KOPT-K1 (cell line): ENCODE data around the gene PDZD2.
A peak's percentile ranks its signal among the peaks of the same experiment; 100 is the strongest.
"Not testable (repeated sequence)": the region's sequence is repeated elsewhere in the genome, so short reads cannot be mapped to it uniquely, and the experiment has no call there.

Experiments used
- H3K27ac ChIP-seq: fragments of 200-600 bp; sonication (generic); 2 replicates; pipeline ENCODE4 v1.5.1; 2016; ENCODE audit warnings: antibody characterized with exemption, mild to moderate bottlenecking, low read depth, low read length; ENCODE audit not compliant: poor library complexity, severe bottlenecking
- H3K36me3 ChIP-seq: fragments of 200-600 bp; sonication (generic); 2 replicates; pipeline ENCODE4 v1.5.1; 2017; ENCODE audit warnings: antibody characterized with exemption, mild to moderate bottlenecking, low read length, moderate library complexity; ENCODE audit not compliant: insufficient read depth
- H3K9me3 ChIP-seq: fragments of 200-600 bp; sonication (generic); 2 replicates; pipeline ENCODE4 v1.5.1; 2017; ENCODE audit warnings: antibody characterized with exemption, low read length, mild to moderate bottlenecking; ENCODE audit not compliant: insufficient read depth, poor library complexity, severe bottlenecking

PDZD2 gene

GRCh38 chr5:32008746-32009145 lies 369.8 kb downstream of the PDZD2 start:
- no peaks in the 10 kb centered on the region for H3K9me3 ChIP-seq
- no peak overlapping the region for H3K27ac ChIP-seq
- H3K36me3 ChIP-seq, result no peaks in the 10 kb centered on the region

GRCh38 chr5:32013658-32014057 lies 374.7 kb downstream of the PDZD2 start:
- H3K36me3 ChIP-seq, result no peaks in the 10 kb centered on the region
- H3K27ac ChIP-seq, result no peak overlapping the region
- no peaks in the 10 kb centered on the region for H3K9me3 ChIP-seq

- Histone ChIP-seq H3K9me3 (no peaks in the 10 kb centered on the region), H3K27ac (no peak overlapping the region), H3K36me3 (no peaks in the 10 kb centered on the region)
Observed at GRCh38 chr5:32014096-32014745, 375.3 kb downstream of the PDZD2 start.

GRCh38 chr5:32015262-32015661 lies 376.3 kb downstream of the PDZD2 start:
- H3K27ac ChIP-seq, H3K36me3 ChIP-seq, H3K9me3 ChIP-seq: not testable (repeated sequence)

- no peak overlapping the region for H3K27ac ChIP-seq
- H3K9me3 ChIP-seq, result no peaks in the 10 kb centered on the region
- H3K36me3 ChIP-seq, result no peaks in the 10 kb centered on the region
Observed at GRCh38 chr5:32017692-32018367, 378.9 kb downstream of the PDZD2 start.

GRCh38 chr5:32018476-32019436 lies 379.8 kb downstream of the PDZD2 start:
- Histone ChIP-seq H3K9me3 (no peaks in the 10 kb centered on the region), H3K36me3 (no peaks in the 10 kb centered on the region), H3K27ac (no peak overlapping the region)

GRCh38 chr5:32020271-32020670 lies 381.3 kb downstream of the PDZD2 start:
- Histone ChIP-seq H3K27ac (peak overlapping the region; percentile 90), H3K9me3 (no peaks in the 10 kb centered on the region)

GRCh38 chr5:32020946-32021345 lies 382.0 kb downstream of the PDZD2 start:
- H3K9me3 ChIP-seq, result no peaks in the 10 kb centered on the region
- no peaks in the 10 kb centered on the region for H3K36me3 ChIP-seq
- peak overlapping the region; percentile 90 for H3K27ac ChIP-seq

More at GRCh38 chr5:32020271-32020670, 381.3 kb downstream of the PDZD2 start:
- H3K36me3 ChIP-seq, result no peaks in the 10 kb centered on the region

GRCh38 chr5:32021771-32022170 lies 382.8 kb downstream of the PDZD2 start:
- Histone ChIP-seq H3K27ac (no peak overlapping the region), H3K9me3 (no peaks in the 10 kb centered on the region), H3K36me3 (no peaks in the 10 kb centered on the region)

- Histone ChIP-seq H3K9me3 (no peaks in the 10 kb centered on the region), H3K36me3 (no peaks in the 10 kb centered on the region), H3K27ac (no peak overlapping the region)
Observed at GRCh38 chr5:32022638-32023037, 383.7 kb downstream of the PDZD2 start.

- H3K9me3 ChIP-seq, result no peaks in the 10 kb centered on the region
- no peak overlapping the region for H3K27ac ChIP-seq
- H3K36me3 ChIP-seq, result no peaks in the 10 kb centered on the region
Observed at GRCh38 chr5:32023816-32024215, 384.9 kb downstream of the PDZD2 start.

GRCh38 chr5:32024751-32025150 lies 385.8 kb downstream of the PDZD2 start:
- Histone ChIP-seq H3K9me3 (no peaks in the 10 kb centered on the region), H3K36me3 (no peaks in the 10 kb centered on the region), H3K27ac (no peak overlapping the region)

- H3K36me3 ChIP-seq, result no peaks in the 10 kb centered on the region
- no peaks in the 10 kb centered on the region for H3K9me3 ChIP-seq
- no peak overlapping the region for H3K27ac ChIP-seq
Observed at GRCh38 chr5:32027093-32027716, 388.3 kb downstream of the PDZD2 start.

- no peak overlapping the region for H3K27ac ChIP-seq
- no peaks in the 10 kb centered on the region for H3K36me3 ChIP-seq
- H3K9me3 ChIP-seq, result no peaks in the 10 kb centered on the region
Observed at GRCh38 chr5:32027717-32028458, 389.0 kb downstream of the PDZD2 start.
